ENCODE measurements around the gene PHC2. TPM values are rescaled to one million over a fixed set of nuclear protein-coding genes. Genes with fewer than 3 reads are reported as not detected.

The PHC2 gene
- total and polyA plus RNA-seq, 9 of the 15 experiments (the other 6 are each of a cell fraction or from before 2014, with no cell fraction given): 3.1 to 67.6 (median 34.6) TPM

DNA sequence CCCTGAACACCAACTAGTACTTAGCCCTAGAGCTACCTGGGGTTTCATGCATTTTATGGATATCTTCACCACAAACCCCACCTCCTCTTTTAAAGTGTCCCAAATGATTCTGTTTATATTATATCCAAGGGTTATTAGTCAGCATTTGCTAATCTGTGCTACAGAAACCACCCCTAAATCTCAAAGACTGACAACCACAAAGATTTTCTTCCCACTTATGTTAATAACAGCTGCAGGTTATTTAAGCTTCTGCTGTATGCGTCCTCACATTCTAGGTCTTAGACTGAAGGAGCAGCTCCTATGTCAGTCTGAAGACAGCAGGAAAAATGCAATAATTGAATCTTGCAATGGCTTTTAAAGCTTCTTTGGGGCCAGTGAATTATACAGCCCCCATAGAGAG is 11.2 kb upstream of the PHC2 start:
- Histone ChIP-seq H4K20me1 (replicated peaks; ENCODE audit: control insufficient read depth, insufficient read depth, low read length) (no peaks in the 10 kb centered on the region), H3K4me3 (no peak overlapping the region), H3K27me3 (ENCODE audit: control insufficient read depth in 2 of 2, insufficient read depth in 2 of 2, low read length in 2 of 2) (peaks cover 6 to 30% of the 10 kb centered on the region in 2 experiments), H3K4me1 (replicated peaks in 1 of 2; ENCODE audit: control insufficient read depth in 2 of 2, insufficient read depth in 2 of 2, low read length in 2 of 2) (peaks cover 0 to 2% of the 10 kb centered on the region in 2 experiments; a peak in 2 of 5 replicates), H3K27ac (ENCODE audit: extremely low read depth, low read depth, low read length) (no peak overlapping the region), H3K4me2 (ENCODE audit: insufficient read depth, low read length) (no peak overlapping the region), H3K9me3 (replicated peaks; ENCODE audit: control insufficient read depth, insufficient read depth, low read depth, low read length) (no peaks in the 10 kb centered on the region), H3K79me2 (ENCODE audit: control insufficient read depth, insufficient read depth, low read length) (no peaks in the 10 kb centered on the region), H3K9me1 (ENCODE audit: control insufficient read depth, insufficient read depth, low read length) (no peaks in the 10 kb centered on the region), H2AFZ (ENCODE audit: low read depth, low read length) (no peak overlapping the region), H3K36me3 (ENCODE audit: control insufficient read depth, insufficient read depth, low read length) (no peaks in the 10 kb centered on the region), H3K9ac (ENCODE audit: insufficient read depth in 1 of 2, low read depth in 2 of 2, low read length in 2 of 2) (no peak overlapping the region)
- no peak for DNase-seq (ENCODE audit: extremely low read depth in 1 of 4, low spot score in 3 of 4)
- no peak for TF ChIP-seq YBX1 (IDR thresholded peaks at IDR 0.05)
- no peak for TF ChIP-seq TCF3 (CRISPR knock-in tag; IDR thresholded peaks at IDR 0.05)
- no peak for TF ChIP-seq ZNF316 (IDR thresholded peaks at IDR 0.05)
- no peak for TF ChIP-seq LEF1 (IDR thresholded peaks at IDR 0.05)
- no peak for TF ChIP-seq KAT2B (IDR thresholded peaks at IDR 0.05; ENCODE audit: low read depth, low read length)
- CTCF ChIA-PET (ENCODE audit: low intra/inter-chr PET ratio): interaction anchor here (0.7 kb wide), 1 partner anchor 335 kb away, joined by 4 read pairs; no protein-coding TSS in a partner anchor
- POLR2A ChIA-PET: interaction anchor here (0.6 to 1.2 kb wide), 2 partner anchors 8 to 25 kb away, joined by 3 to 4 read pairs; no protein-coding TSS in a partner anchor
- FAIRE-seq: no peak
- in situ Hi-C loops (cut with MboI) (no loop called here), intact Hi-C loops (cut with micrococcal nuclease) (no loop called here)
- no TSS peak for BruUV-seq (replicated peaks)
- ATAC-seq: no peak
- WGBS (ENCODE audit: insufficient coverage, low coverage, missing lambda C conversion rate): 0% methylated on average over 1 of the region's 1 CpG

DNA sequence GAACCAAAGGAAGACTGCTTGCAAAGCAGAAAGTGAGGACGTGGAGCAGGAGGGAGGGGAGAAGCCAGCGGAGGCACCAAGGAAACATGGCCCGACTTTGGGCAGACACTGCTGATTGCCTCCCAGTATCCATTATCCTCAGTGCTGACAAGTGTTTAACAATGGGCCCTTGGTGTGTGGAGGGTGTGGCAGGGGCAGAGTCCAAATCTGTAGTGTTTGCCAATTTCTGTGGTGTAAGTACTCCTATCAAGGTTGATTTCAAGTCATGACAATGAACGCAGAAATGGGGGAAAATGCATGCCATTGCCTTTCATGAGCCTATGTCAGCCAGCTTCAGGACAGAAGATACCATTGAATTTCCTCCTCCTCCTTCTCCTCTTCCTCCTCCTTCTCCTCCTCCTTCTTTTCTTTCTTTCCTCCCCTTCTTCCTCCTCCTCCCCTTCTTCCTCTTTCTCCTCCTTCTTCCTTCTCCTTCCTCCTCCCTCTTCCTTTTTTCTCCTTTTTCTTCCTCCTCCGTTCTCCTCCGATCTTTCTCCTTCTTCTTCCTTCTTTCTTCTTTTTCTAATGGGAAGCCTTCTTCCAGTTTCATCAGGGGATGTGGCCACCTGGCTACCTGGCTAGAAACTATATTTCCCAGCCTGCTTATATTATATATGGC is 10.3 kb upstream of the PHC2 start:
- H3K9me3 ChIP-seq (replicated peaks; ENCODE audit: control insufficient read depth, insufficient read depth, low read depth, low read length): no peaks in the 10 kb centered on the region
- intact Hi-C loops (cut with micrococcal nuclease): no loop called here
- no peak for DNase-seq (ENCODE audit: extremely low read depth in 1 of 4, low spot score in 3 of 4)
- WGBS (ENCODE audit: insufficient coverage, low coverage, missing lambda C conversion rate): 2% methylated on average over 6 of the region's 6 CpGs
- BruUV-seq (replicated peaks): no TSS peak
- no peak for ATAC-seq
- no peaks in the 10 kb centered on the region for H3K36me3 ChIP-seq (ENCODE audit: control insufficient read depth, insufficient read depth, low read length)
- in situ Hi-C loops (cut with MboI): no loop called here
- H4K20me1 ChIP-seq (replicated peaks; ENCODE audit: control insufficient read depth, insufficient read depth, low read length): no peaks in the 10 kb centered on the region
- no peak overlapping the region for H3K4me3 ChIP-seq
- H3K9ac ChIP-seq (ENCODE audit: insufficient read depth in 1 of 2, low read depth in 2 of 2, low read length in 2 of 2): no peak overlapping the region
- H3K79me2 ChIP-seq (ENCODE audit: control insufficient read depth, insufficient read depth, low read length): no peaks in the 10 kb centered on the region
- FAIRE-seq: no peak
- H2AFZ ChIP-seq (ENCODE audit: low read depth, low read length): no peak overlapping the region
- ChIA-PET POLR2A (interaction anchor here (0.6 to 1.2 kb wide), 4 partner anchors 9 to 405 kb away, joined by 3 to 4 read pairs (median 3); partner anchors contain the start of gene AK2), CTCF (ENCODE audit: low intra/inter-chr PET ratio) (no interaction called here)
- H3K4me2 ChIP-seq (ENCODE audit: insufficient read depth, low read length): no peak overlapping the region
- no peak overlapping the region for H3K27ac ChIP-seq (ENCODE audit: extremely low read depth, low read depth, low read length)
- peaks cover 0 to 7% of the 10 kb centered on the region in 2 experiments; a peak in 3 of 5 replicates for H3K4me1 ChIP-seq (replicated peaks in 1 of 2; ENCODE audit: control insufficient read depth in 2 of 2, insufficient read depth in 2 of 2, low read length in 2 of 2)
- peaks cover 6 to 22% of the 10 kb centered on the region in 2 experiments for H3K27me3 ChIP-seq (ENCODE audit: control insufficient read depth in 2 of 2, insufficient read depth in 2 of 2, low read length in 2 of 2)
- H3K9me1 ChIP-seq (ENCODE audit: control insufficient read depth, insufficient read depth, low read length): no peaks in the 10 kb centered on the region
- TF ChIP-seq ZNF512 (tag; IDR thresholded peaks at IDR 0.05) (peak; percentile 87), ZNF165 (CRISPR knock-in tag; IDR thresholded peaks at IDR 0.05; ENCODE audit: borderline replicate concordance) (no peak), ZBTB2 (IDR thresholded peaks at IDR 0.05) (no peak), SRSF1 (IDR thresholded peaks at IDR 0.05; ENCODE audit: low read depth, low read length) (no peak), ZSCAN32 (CRISPR knock-in tag; IDR thresholded peaks at IDR 0.05) (no peak), NFIC (IDR thresholded peaks at IDR 0.05) (no peak), HDAC3 (IDR thresholded peaks at IDR 0.05; ENCODE audit: borderline replicate concordance, partially characterized antibody) (no peak), ZNF583 (CRISPR knock-in tag; IDR thresholded peaks at IDR 0.05) (no peak)

Data from K562 (cell line).